ENCODE results near the gene ORM2. TPM values are rescaled to one million over a fixed set of nuclear protein-coding genes. Genes with fewer than 3 reads are reported as not detected.

ORM2 gene
- total and polyA plus RNA-seq, 9 donors = 0.33 to 0.40 (median 0.36) TPM; not detected in 6

- H3K4me1 ChIP-seq (ENCODE audit: control insufficient read depth, insufficient read depth, low read length) = no peaks in the 10 kb centered on the region
- no peaks in the 10 kb centered on the region for H3K9me3 ChIP-seq (replicated peaks; ENCODE audit: control insufficient read depth, low read depth, low read length)
- no peak overlapping the region for H3K27ac ChIP-seq (ENCODE audit: low read length)
- WGBS (ENCODE audit: insufficient coverage) = 79% methylated on average over 10 of the region's 12 CpGs
- no peak overlapping the region for H3K4me3 ChIP-seq (ENCODE audit: low read length)
- H3K36me3 ChIP-seq (ENCODE audit: control insufficient read depth, insufficient read depth, low read length) = peaks cover 67% of the 10 kb centered on the region
- H3K27me3 ChIP-seq (ENCODE audit: control insufficient read depth, insufficient read depth, low read length) = no peaks in the 10 kb centered on the region
- DNase-seq = no peak
Observed at GRCh38 chr9:114348261-114348905, 18.7 kb downstream of the ORM2 start.

DNA sequence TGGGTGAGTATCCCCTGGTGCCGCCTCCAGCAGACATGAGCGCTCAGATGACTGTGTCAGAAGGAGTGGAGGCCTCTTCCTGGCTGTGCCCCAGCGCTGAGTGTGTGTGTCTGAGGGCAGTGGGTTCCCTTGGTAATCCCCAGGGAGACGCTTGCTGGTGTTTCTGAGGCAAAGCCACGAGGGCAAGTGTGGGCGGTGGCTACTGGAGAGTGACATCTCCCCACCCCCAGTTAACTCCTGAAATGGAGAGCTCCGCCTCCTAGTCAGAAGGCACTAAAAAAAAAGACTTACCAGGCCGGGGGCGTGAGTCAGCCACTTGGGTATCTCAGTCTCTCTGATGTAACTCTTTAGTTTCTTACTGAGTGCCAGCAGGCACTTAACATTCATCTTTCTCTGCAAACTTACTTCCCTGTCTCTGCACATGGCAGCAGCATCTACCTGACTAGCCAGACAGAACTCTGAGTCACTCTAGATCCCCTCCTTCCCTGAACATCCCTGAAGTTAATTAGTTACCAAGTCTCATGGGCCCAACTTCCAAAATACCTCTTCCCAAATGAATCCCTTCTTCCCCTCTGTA, 19.3 kb downstream of the ORM2 start:
- no peaks in the 10 kb centered on the region for H3K4me1 ChIP-seq (ENCODE audit: control insufficient read depth, insufficient read depth, low read length)
- H3K9me3 ChIP-seq (replicated peaks; ENCODE audit: control insufficient read depth, low read depth, low read length) = no peaks in the 10 kb centered on the region
- no peaks in the 10 kb centered on the region for H3K27me3 ChIP-seq (ENCODE audit: control insufficient read depth, insufficient read depth, low read length)
- H3K27ac ChIP-seq (ENCODE audit: low read length) = no peak overlapping the region
- no peak overlapping the region for H3K4me3 ChIP-seq (ENCODE audit: low read length)
- no peak for DNase-seq
- peaks cover 61% of the 10 kb centered on the region for H3K36me3 ChIP-seq (ENCODE audit: control insufficient read depth, insufficient read depth, low read length)
- WGBS (ENCODE audit: insufficient coverage) = 50% methylated on average over 7 of the region's 9 CpGs

DNA sequence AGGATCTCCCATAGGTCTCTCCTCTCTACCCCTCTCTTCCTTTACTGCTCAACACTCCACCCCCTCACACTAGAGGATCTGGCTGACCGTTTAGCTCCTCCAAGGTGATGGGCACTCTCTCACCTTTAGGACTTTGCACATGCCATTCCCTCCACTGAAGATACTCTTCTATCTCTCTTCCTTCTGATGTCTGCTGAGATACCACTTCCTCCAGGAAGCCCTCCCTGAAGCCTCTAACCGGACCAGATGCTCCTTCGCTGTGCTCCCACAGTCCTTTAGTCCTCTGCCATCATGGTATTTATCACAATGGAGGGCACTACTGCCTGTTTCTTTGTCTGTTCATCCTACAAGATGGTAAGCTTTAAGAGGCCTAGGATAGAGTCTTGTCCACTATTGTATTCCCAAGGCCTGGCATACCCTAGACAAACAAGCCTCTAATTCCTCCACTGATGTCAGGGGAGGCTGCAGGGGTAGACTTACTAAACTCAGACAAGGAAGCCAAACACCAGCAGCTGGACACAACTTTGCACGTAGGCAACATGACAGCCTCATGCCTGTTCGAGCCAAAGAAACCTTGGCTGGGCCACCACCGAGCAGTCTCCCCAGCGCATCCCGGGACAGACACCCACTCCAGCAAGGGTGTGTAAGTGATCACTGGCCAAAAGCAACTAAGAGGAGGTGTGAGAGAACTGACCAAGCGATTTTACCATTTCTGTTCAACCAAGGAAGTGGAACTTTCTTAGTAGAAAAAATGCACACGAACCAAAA, 20.2 kb downstream of the ORM2 start:
- 79% methylated on average over 5 of the region's 10 CpGs for WGBS (ENCODE audit: insufficient coverage)
- DNase-seq = no peak

DNA sequence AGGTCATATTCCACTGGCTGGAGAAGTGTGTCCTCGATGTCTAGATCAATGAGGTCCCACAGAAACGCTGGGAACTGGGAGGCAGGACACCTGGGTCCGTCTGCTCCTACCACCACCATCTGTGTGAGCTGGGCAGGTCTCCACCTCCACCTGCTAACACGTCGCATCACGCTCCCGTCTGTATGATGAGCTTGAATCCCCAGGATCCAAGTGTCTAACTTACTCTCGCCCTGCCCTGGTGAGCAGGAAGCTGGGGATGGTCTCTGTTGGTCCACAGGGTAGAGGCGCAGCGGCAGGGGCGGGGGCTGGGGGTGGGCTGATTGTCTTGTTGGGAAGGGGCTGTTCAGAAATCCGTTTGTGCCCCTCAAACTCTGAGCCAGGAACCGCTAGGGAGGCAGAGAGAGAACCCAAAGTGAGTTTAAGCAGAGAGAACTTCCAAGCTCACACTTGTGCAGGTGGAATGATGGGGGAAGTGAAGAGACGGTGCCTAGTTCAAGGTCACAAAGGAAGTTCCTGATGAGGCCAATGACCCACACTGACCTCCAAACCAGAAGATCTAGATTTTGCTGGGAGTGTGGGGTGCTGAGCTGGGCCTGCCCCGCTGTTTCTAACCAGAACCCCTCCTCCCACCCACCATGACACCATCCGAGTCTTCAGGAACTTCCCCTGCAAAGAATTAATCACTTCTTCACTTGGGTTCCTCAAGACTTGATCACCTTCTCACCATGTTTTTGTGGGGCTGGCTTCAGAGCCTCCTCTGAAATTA, 21.1 kb downstream of the ORM2 start:
- no peak for DNase-seq
- WGBS (ENCODE audit: insufficient coverage) = 88% methylated on average over 8 of the region's 16 CpGs
- no peaks in the 10 kb centered on the region for H3K9me3 ChIP-seq (replicated peaks; ENCODE audit: control insufficient read depth, low read depth, low read length)
- H3K36me3 ChIP-seq (ENCODE audit: control insufficient read depth, insufficient read depth, low read length) = peaks cover 54% of the 10 kb centered on the region
- no peaks in the 10 kb centered on the region for H3K27me3 ChIP-seq (ENCODE audit: control insufficient read depth, insufficient read depth, low read length)
- H3K27ac ChIP-seq (ENCODE audit: low read length) = no peak overlapping the region
- no peak overlapping the region for H3K4me3 ChIP-seq (ENCODE audit: low read length)
- no peaks in the 10 kb centered on the region for H3K4me1 ChIP-seq (ENCODE audit: control insufficient read depth, insufficient read depth, low read length)

More for the DNA sequence above, 20.2 kb downstream of the ORM2 start:
- H3K4me3 ChIP-seq (ENCODE audit: low read length) = no peak overlapping the region
- peaks cover 57% of the 10 kb centered on the region for H3K36me3 ChIP-seq (ENCODE audit: control insufficient read depth, insufficient read depth, low read length)
- no peak overlapping the region for H3K27ac ChIP-seq (ENCODE audit: low read length)
- no peaks in the 10 kb centered on the region for H3K27me3 ChIP-seq (ENCODE audit: control insufficient read depth, insufficient read depth, low read length)
- H3K4me1 ChIP-seq (ENCODE audit: control insufficient read depth, insufficient read depth, low read length) = no peaks in the 10 kb centered on the region
- H3K9me3 ChIP-seq (replicated peaks; ENCODE audit: control insufficient read depth, low read depth, low read length) = no peaks in the 10 kb centered on the region

DNA sequence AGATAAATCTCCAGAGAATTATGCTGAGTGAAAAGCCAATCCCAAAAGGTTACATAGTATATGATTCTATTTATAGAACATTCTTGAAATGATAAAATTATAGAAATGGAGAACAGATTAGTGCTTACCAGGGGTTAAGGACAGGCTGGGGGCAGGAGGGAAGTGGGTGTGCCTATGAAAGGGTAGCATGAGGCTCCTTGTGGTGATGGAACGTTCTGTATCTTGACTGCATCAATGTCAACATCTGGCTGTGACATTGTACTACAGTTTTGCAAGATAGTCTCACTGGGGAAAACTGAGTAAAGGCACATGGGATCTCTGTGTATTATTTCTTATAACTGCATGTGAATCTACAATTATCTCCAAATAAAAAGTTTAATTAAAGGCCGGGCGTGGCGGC, 22.3 kb downstream of the ORM2 start:
- no peaks in the 10 kb centered on the region for H3K4me1 ChIP-seq (ENCODE audit: control insufficient read depth, insufficient read depth, low read length)
- DNase-seq = no peak

DNA sequence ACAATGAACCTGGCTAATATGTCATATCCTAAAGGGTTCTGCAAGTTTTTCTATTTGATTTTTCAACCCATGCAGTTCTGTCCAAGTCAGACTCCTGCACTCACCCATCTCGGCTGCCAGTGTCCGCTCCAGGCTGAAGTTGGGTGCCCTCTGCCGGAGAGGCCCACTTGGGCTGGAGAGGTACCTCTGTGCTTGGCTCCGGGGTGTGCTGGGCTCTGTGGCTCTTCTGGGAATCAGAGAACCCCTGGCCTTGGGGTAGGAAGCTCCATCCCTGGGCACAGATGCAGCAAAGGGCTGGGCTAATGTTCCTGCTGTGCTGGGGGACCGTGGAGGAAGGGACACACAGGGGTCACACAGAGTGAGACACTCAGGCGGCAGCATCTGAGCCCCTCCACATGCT, 26.2 kb downstream of the ORM2 start:
- Histone ChIP-seq H3K36me3 (ENCODE audit: control insufficient read depth, insufficient read depth, low read length) (peaks cover 45% of the 10 kb centered on the region), H3K27ac (ENCODE audit: low read length) (no peak overlapping the region), H3K4me1 (ENCODE audit: control insufficient read depth, insufficient read depth, low read length) (no peaks in the 10 kb centered on the region), H3K9me3 (replicated peaks; ENCODE audit: control insufficient read depth, low read depth, low read length) (no peaks in the 10 kb centered on the region), H3K27me3 (ENCODE audit: control insufficient read depth, insufficient read depth, low read length) (no peaks in the 10 kb centered on the region), H3K4me3 (ENCODE audit: low read length) (no peak overlapping the region)
- WGBS (ENCODE audit: insufficient coverage) = 76% methylated on average over 2 of the region's 6 CpGs
- no peak for DNase-seq

More for the DNA sequence above, 22.3 kb downstream of the ORM2 start:
- H3K27me3 ChIP-seq (ENCODE audit: control insufficient read depth, insufficient read depth, low read length) = no peaks in the 10 kb centered on the region
- no CpG with 5 or more reads among the region's 4 CpGs for WGBS (ENCODE audit: insufficient coverage)
- H3K9me3 ChIP-seq (replicated peaks; ENCODE audit: control insufficient read depth, low read depth, low read length) = no peaks in the 10 kb centered on the region
- H3K27ac ChIP-seq (ENCODE audit: low read length) = no peak overlapping the region
- peaks cover 51% of the 10 kb centered on the region for H3K36me3 ChIP-seq (ENCODE audit: control insufficient read depth, insufficient read depth, low read length)
- H3K4me3 ChIP-seq (ENCODE audit: low read length) = no peak overlapping the region

DNA sequence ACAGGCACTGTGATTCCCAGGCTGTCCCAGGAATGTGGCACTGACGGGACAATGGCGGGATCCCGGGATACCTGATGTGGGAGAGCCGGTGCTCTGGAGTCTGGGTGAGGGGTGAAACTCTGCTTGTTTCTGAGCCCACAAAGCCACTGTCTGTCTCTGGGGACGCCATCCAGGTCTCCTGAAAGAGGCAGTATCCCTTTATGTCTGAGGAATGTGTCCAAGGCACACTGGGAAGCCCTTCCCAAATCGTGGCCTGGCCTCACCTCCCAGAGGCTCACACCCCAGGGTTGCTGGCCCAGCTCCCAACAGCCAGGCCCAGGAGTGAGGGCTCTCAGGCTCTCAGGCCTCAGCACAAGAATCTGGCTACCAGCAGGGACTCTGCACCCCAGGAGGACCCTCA, 27.1 kb downstream of the ORM2 start:
- 80% methylated on average over 1 of the region's 6 CpGs for WGBS (ENCODE audit: insufficient coverage)
- H3K36me3 ChIP-seq (ENCODE audit: control insufficient read depth, insufficient read depth, low read length) = peaks cover 55% of the 10 kb centered on the region
- H3K4me1 ChIP-seq (ENCODE audit: control insufficient read depth, insufficient read depth, low read length) = no peaks in the 10 kb centered on the region
- H3K9me3 ChIP-seq (replicated peaks; ENCODE audit: control insufficient read depth, low read depth, low read length) = no peaks in the 10 kb centered on the region
- no peak overlapping the region for H3K4me3 ChIP-seq (ENCODE audit: low read length)
- H3K27ac ChIP-seq (ENCODE audit: low read length) = no peak overlapping the region
- H3K27me3 ChIP-seq (ENCODE audit: control insufficient read depth, insufficient read depth, low read length) = no peaks in the 10 kb centered on the region
- no peak for DNase-seq

- peaks cover 57% of the 10 kb centered on the region for H3K36me3 ChIP-seq (ENCODE audit: control insufficient read depth, insufficient read depth, low read length)
Observed at GRCh38 chr9:114357360-114357759, 27.7 kb downstream of the ORM2 start.

GRCh38 chr9:114357911-114358328, 28.3 kb downstream of the ORM2 start:
- H3K27ac ChIP-seq (ENCODE audit: low read length) = no peak overlapping the region
- no peaks in the 10 kb centered on the region for H3K4me1 ChIP-seq (ENCODE audit: control insufficient read depth, insufficient read depth, low read length)
- H3K27me3 ChIP-seq (ENCODE audit: control insufficient read depth, insufficient read depth, low read length) = no peaks in the 10 kb centered on the region
- peaks cover 62% of the 10 kb centered on the region for H3K36me3 ChIP-seq (ENCODE audit: control insufficient read depth, insufficient read depth, low read length)
- H3K4me3 ChIP-seq (ENCODE audit: low read length) = no peak overlapping the region
- no peaks in the 10 kb centered on the region for H3K9me3 ChIP-seq (replicated peaks; ENCODE audit: control insufficient read depth, low read depth, low read length)
- WGBS (ENCODE audit: insufficient coverage) = 98% methylated on average over 5 of the region's 9 CpGs
- no peak for DNase-seq

More at GRCh38 chr9:114357360-114357759, 27.7 kb downstream of the ORM2 start:
- Histone ChIP-seq H3K4me1 (ENCODE audit: control insufficient read depth, insufficient read depth, low read length) (no peaks in the 10 kb centered on the region), H3K4me3 (ENCODE audit: low read length) (no peak overlapping the region), H3K27ac (ENCODE audit: low read length) (no peak overlapping the region), H3K27me3 (ENCODE audit: control insufficient read depth, insufficient read depth, low read length) (no peaks in the 10 kb centered on the region), H3K9me3 (replicated peaks; ENCODE audit: control insufficient read depth, low read depth, low read length) (no peaks in the 10 kb centered on the region)
- DNase-seq = no peak
- 92% methylated on average over 5 of the region's 6 CpGs for WGBS (ENCODE audit: insufficient coverage)

DNA sequence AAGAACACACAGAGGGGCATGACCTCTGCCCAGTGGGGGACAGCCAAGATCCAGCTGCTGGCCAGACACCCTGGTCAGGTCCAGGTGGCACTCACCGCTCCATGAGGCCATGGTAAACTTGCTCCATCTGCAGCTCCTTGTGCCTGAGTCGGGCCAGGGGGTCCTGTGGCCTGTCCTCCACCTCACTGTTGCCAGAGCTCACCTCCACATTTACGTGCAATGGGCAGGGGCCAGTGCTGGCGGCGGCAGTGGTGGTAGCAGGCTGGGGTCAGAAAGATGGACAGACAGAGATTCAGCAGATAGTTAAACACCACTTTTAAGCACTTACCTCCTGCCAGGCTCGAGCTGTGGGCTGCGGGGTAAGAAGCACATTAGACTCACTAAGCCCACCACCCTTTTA, 30.1 kb downstream of the ORM2 start:
- H3K27me3 ChIP-seq (ENCODE audit: control insufficient read depth, insufficient read depth, low read length) = no peaks in the 10 kb centered on the region
- no peak overlapping the region for H3K4me3 ChIP-seq (ENCODE audit: low read length)
- H3K36me3 ChIP-seq (ENCODE audit: control insufficient read depth, insufficient read depth, low read length) = peaks cover 79% of the 10 kb centered on the region
- 94% methylated on average over 5 of the region's 7 CpGs for WGBS (ENCODE audit: insufficient coverage)
- H3K27ac ChIP-seq (ENCODE audit: low read length) = no peak overlapping the region
- DNase-seq = no peak
- no peaks in the 10 kb centered on the region for H3K4me1 ChIP-seq (ENCODE audit: control insufficient read depth, insufficient read depth, low read length)
- no peaks in the 10 kb centered on the region for H3K9me3 ChIP-seq (replicated peaks; ENCODE audit: control insufficient read depth, low read depth, low read length)

Data from muscle of leg (tissue), 11 donors.